Breast epithelium (tissue), 4 donors: ENCODE results near the gene CD99. TPM values are rescaled to one million over a fixed set of nuclear protein-coding genes. Genes with fewer than 3 reads are reported as not detected.

Source experiments
- DNase-seq, 2 donors: peaks; one replicate each; pipeline ENCODE4 v3.0.0-alpha.2; 2019; ENCODE audit warnings: low spot score in 2 of 2
- H3K27ac ChIP-seq, 2 donors: fragments of 200-600 bp; sonication (generic) in 1 of 2; one replicate each; pipeline ENCODE4 v1.5.1; 2016 to 2019; ENCODE audit warnings: mild to moderate bottlenecking in 1 of 2
- H3K27me3 ChIP-seq, 2 donors: fragments of 200-600 bp; sonication (generic) in 1 of 2; one replicate each; pipeline versions ENCODE4 v1.5.1 to v1.6.0; 2017 to 2019; ENCODE audit warnings: control low read depth in 1 of 2, mild to moderate bottlenecking in 1 of 2
- H3K36me3 ChIP-seq: fragments of 200-600 bp; one replicate; pipeline ENCODE4 v1.5.1; 2019
- H3K4me1 ChIP-seq, 2 donors: fragments of 200-600 bp; sonication (generic); one replicate each; pipeline ENCODE4 v1.5.1; 2016 to 2019; ENCODE audit warnings: control low read depth in 1 of 2
- H3K4me3 ChIP-seq, 3 donors: fragments of 200-600 bp; sonication (generic); 1 replicate in 2 of 3; 2 replicates in 1 of 3; pipeline ENCODE4 v1.5.1; 2016 to 2019; ENCODE audit warnings: mild to moderate bottlenecking in 3 of 3, moderate library complexity in 2 of 3
- H3K9me3 ChIP-seq, 2 donors: fragments of 200-600 bp; sonication (generic) in 1 of 2; one replicate each; pipeline ENCODE4 v1.5.1; 2016 to 2019; ENCODE audit warnings: control low read depth in 1 of 2
- CTCF ChIP-seq, 3 donors: fragments of 450-650 bp; IDR thresholded peaks; one replicate each; pipeline ENCODE4 v1.5.1; 2016 to 2017; ENCODE audit warnings: antibody characterized with exemption in 3 of 3, mild to moderate bottlenecking in 3 of 3, moderate library complexity in 3 of 3
- POLR2A ChIP-seq: fragments of 450-650 bp; IDR thresholded peaks from one replicate; pipeline ENCODE4 v1.6.1; 2016; ENCODE audit warnings: antibody characterized with exemption, mild to moderate bottlenecking, moderate library complexity
- POLR2AphosphoS5 ChIP-seq, 3 donors: sonication (generic); formaldehyde crosslinking; IDR thresholded peaks; one replicate each; pipeline ENCODE4 v1.6.1; 2017; ENCODE audit warnings: antibody characterized with exemption in 3 of 3
- intact Hi-C: fragments of 100-400 bp; cut with DNase I; formaldehyde crosslinking; loops from one replicate; pipeline ENCODE4 v1.15.1; 2023; ENCODE audit warnings: low total_unique reads
- total RNA-seq, 3 donors: library from RNA; depleted of rRNA; stranded (reverse); fragments of >200 nt; gene quantifications; one replicate each; pipeline ENCODE4 v1.1.0, GENCODE V29; 2016

Gene CD99
- total RNA-seq, 3 donors from 2014 or later: 96.3 to 536 (median 142) TPM

DNA sequence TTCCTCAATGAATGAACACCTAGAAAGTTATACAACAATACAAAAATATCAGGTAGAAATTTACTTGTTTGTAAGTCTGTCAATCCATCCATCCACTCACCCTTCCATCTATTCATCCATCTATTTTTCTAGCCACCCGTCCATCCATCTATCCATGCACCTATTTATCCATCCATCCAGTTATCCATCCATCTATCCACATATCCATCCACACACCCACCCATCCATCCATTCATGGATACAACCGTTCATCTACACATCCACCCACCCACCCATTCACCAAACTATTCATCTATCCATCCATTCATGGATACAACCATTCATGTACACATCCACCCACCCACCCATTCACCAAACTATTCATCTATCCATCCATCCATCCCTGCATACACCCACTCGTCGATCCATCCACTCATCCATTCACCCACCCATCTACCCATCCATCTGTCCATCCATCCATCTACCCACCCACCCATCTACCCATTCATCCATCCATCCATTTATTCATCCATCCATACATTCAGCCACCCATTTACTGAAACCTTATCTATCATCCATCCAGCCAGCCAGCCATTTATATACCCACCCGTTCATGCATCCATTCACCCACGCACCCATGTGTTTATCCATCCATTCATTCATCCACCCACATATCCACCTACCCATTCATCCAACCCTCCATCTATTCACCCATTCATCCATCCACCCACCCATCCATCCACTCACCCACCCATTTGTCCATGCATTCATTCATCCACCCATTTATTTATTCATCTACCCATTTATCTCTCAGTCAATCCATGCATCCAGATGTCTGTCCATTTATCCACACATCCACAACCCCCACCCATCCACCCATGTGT, 10.4 kb upstream of the CD99 start:
- no peaks in the 10 kb centered on the region for H3K9me3 ChIP-seq
- intact Hi-C loops: no loop called here
- DNase-seq: no peak
- no peaks in the 10 kb centered on the region for H3K4me1 ChIP-seq
- TF ChIP-seq POLR2A (no peak), POLR2AphosphoS5 (IDR thresholded peaks at IDR 0.05) (no peak), CTCF (IDR thresholded peaks at IDR 0.05) (no peak)
- no peak overlapping the region for H3K4me3 ChIP-seq
- H3K27ac ChIP-seq: no peak overlapping the region
- no peaks in the 10 kb centered on the region for H3K27me3 ChIP-seq
- H3K36me3 ChIP-seq: no peaks in the 10 kb centered on the region

DNA sequence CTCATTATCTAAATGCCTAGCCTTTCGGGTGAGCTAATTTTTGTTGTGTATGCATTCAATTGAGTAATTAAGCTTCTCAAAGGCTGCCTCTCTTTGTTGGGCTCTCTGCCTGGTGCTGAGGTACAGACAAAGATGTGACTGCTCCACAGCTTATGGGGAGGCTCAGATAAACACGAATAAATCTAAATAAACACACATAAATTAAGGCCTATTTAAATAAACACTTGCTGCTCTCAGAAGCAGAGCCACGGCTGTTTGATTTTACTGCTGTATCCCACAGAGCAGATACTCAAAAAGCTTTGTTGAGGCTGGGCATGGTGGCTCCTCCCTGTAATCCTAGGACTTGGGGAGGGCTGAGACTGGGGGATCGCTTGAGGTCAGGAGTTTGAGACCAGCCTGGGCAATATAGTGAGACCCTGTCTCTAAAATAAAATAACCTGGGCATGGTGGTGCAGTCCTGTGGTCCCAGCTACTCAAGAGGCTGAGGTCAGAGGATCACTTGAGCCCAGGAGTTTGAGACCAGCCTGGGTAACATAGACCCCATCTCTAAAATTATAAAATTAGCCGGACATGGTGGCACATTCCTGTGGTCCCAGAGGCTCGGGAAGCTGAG, 8.4 kb upstream of the CD99 start:
- TF ChIP-seq POLR2AphosphoS5 (IDR thresholded peaks at IDR 0.05) (no peak), POLR2A (no peak), CTCF (IDR thresholded peaks at IDR 0.05) (no peak)
- intact Hi-C loops: no loop called here

DNA sequence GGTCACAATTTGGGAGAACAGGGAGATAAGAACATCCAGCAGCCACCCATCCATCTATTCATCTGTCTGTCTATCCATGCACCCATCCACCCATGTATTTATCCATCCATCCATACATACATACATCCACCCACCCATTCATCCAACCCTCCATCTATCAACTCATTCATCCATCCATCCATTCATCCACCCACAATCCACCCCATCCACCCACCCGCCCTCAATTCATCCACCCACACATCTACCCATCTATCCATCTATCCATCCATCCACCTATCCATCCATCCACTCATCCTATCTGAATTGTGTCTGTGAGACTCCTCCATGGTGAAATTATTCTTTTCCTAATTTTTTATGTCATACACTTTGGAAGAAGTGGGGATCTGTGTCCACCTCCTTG, 6.8 kb upstream of the CD99 start:
- no peak for DNase-seq
- Histone ChIP-seq H3K27me3 (no peaks in the 10 kb centered on the region), H3K36me3 (no peaks in the 10 kb centered on the region), H3K27ac (no peak overlapping the region), H3K4me1 (no peaks in the 10 kb centered on the region), H3K4me3 (no peak overlapping the region), H3K9me3 (no peaks in the 10 kb centered on the region)
- intact Hi-C loops: no loop called here
- TF ChIP-seq POLR2A (no peak), CTCF (IDR thresholded peaks at IDR 0.05) (no peak), POLR2AphosphoS5 (IDR thresholded peaks at IDR 0.05) (no peak)

More for the DNA sequence above, 8.4 kb upstream of the CD99 start:
- Histone ChIP-seq H3K9me3 (no peaks in the 10 kb centered on the region), H3K4me1 (no peaks in the 10 kb centered on the region), H3K4me3 (no peak overlapping the region), H3K36me3 (no peaks in the 10 kb centered on the region), H3K27me3 (no peaks in the 10 kb centered on the region), H3K27ac (no peak overlapping the region)
- DNase-seq: no peak

DNA sequence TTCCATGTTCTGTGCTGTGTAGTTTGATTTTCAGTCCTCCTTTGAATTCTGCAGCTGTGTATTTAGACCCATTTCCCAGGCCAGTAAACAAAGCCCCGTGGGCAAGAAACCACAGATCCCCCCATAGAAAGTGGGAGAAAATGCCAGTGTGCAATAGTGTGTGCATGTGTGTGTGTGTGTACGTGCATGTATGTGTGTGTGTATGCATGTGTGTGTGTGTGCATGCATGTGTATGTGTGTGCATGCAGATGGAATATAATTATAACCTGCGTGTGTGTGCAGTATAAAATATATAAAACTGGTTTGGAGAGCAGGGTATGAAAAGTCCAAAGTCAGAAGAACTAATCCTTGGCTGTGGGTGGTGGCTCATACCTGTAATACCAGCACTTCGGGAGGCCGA, 5.2 kb upstream of the CD99 start:
- Histone ChIP-seq H3K9me3 (no peaks in the 10 kb centered on the region), H3K27ac (no peak overlapping the region)
- intact Hi-C loops: no loop called here

GRCh38 chrX:2689773-2690666, 1.1 kb upstream of the CD99 start:
- H3K36me3 ChIP-seq: no peaks in the 10 kb centered on the region
- DNase-seq: no peak
- no peak for TF ChIP-seq POLR2A
- no peak for TF ChIP-seq CTCF (IDR thresholded peaks at IDR 0.05)
- TF ChIP-seq POLR2AphosphoS5 (IDR thresholded peaks at IDR 0.05): no peak
- intact Hi-C loops: no loop called here
- peak overlapping the region; percentile 74 to 94 (median 87) for H3K4me3 ChIP-seq
- H3K27me3 ChIP-seq: no peaks in the 10 kb centered on the region
- H3K4me1 ChIP-seq: no peaks in the 10 kb centered on the region
- H3K27ac ChIP-seq: no peak overlapping the region
- no peaks in the 10 kb centered on the region for H3K9me3 ChIP-seq

More for the DNA sequence above, 5.2 kb upstream of the CD99 start:
- TF ChIP-seq POLR2AphosphoS5 (IDR thresholded peaks at IDR 0.05) (no peak), POLR2A (no peak)
- H3K27me3 ChIP-seq: no peaks in the 10 kb centered on the region
- no peaks in the 10 kb centered on the region for H3K36me3 ChIP-seq
- H3K4me1 ChIP-seq: no peaks in the 10 kb centered on the region
- DNase-seq: no peak
- H3K4me3 ChIP-seq: no peak overlapping the region
